CD4-positive, alpha-beta T cell treated with Interleukin-12 subunit alpha and Interleukin-12 subunit beta, for 1 hour (primary cell): ENCODE measurements around the gene RFX3.
A peak's percentile ranks its signal among the peaks of the same experiment; 100 is the strongest.

Experiments
- DNase-seq: peaks from one replicate; pipeline ENCODE4 v3.0.0-alpha.2; 2020

The RFX3 gene

DNA sequence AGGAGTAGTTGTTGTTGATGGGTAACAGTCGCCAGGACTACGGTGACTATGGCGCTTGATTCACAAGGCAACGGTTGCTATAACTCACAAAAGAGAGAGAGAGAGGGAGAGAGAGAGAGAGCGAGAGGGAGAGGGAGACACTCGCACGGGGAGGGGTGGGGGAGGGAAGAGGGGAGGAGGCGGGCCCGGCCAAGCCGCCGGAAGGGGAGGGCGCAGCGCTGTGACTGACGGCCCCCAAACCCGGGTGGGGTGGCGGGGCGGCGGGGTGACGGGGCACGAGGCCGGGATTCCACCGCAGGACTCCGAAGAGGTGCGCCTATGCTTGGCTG lies at the start of gene RFX3:
TSS of gene RFX3 (minus strand) at position 166 of the 329 bp plus-strand sequence. CDS start 130,413 bp downstream, outside the sequence.
- peak; percentile 95 for DNase-seq

DNA sequence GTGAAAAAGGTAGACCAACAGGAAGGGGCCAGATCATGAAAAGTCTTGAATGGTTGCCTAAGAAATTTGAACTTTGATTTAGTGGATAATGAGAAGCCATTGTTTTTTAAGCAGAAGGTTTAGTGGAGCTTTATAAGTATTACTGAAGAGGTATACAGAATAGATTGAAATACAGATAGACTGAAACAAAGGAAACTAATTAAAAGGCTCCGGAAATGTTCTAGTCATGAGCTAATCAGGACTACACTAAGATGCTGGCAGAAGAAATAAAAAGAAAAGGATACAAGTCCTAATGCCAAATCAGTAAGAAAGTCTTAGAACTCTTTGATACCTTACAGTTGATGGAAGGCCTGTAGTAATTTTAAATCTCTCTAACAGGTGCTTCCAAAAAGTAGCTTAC lies 45.7 kb upstream of the RFX3 start:
- DNase-seq: no peak

DNA sequence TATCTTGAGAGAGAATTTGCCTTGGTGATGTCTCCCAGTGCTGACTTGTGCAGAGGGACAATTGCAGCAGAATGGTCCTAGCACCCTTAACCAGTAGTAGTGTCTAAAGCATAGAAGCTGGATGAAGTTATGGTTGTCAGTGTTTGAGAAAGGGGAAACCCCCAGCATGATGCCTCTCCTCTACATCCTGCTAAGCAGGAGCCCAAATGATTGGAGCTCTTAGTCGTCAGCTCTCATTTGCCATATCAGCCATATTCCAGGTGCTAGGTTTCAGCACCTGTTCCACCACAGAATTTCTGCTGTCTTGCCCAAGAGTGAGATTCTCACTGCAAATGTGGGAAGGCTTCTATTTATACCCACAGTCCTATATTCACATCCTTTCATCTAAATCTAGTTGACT lies 43.7 kb upstream of the RFX3 start:
- DNase-seq: no peak

DNA sequence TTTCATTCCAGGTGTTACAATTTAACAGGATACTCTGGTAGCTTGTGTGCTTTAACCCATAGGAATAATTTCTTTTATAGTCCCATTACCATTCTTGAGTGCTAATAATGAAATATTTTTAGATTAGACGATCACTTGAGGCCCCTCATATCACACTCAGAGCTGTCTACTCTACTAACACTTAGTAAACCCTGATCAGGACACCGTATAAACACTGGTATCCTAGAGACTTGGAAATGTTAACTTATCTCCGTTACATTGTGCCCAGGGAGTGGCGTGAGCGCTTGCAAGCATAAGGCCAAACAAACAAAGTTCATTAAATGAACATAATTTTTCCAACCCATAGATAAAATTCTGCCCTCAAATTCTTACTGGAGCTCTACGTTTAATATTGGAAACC lies 42.2 kb upstream of the RFX3 start:
- DNase-seq: no peak

DNA sequence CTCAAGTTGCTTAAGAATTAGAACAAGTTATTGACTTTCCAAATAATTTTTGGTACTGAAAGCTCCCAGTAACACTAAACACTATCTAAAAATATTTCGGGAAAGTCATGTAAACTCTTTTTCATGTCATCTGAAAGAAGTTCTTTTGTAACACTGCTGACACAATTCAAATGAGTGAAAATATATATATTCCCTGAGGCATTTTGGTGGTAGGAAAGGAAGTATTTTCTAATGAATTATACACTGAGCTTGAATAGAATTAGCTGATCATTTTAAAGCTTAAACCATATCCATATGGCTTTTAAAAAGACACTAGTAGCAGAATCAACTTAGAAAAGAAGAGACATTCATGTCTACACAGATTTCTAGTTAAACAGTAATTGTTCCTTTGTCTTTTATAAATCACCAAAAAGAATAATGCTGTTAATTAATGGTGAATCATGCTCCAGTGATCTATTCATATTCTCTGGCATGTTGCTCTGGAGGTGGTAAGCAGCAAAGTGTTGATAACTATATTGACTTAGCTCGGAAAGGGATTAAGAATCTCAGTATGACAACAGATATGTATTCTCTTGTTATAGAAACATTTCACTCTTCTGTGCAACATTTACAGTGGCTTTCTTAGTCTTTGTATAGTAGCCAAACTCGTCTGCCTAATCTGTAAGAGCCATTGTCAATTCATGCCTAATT lies 27.4 kb upstream of the RFX3 start:
- DNase-seq: no peak

DNA sequence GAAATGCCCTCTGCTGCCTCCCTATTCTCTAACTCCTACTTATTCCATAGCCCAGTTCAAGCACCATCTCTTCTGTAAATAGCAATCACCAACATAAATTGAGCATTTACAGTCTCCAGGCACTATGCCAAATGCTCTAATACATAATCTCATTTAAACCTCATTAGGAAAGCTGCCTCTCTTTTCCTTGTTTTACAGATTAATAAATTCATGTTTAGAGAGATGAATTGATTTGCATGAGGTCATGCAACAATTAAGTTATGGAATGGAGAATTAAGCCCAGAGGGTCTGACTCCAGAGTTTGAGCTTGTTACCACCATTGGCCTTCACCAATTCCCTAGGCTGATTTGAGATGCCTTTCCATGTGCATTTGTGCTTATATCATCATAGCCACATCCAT lies 23.4 kb upstream of the RFX3 start:
- no peak for DNase-seq

DNA sequence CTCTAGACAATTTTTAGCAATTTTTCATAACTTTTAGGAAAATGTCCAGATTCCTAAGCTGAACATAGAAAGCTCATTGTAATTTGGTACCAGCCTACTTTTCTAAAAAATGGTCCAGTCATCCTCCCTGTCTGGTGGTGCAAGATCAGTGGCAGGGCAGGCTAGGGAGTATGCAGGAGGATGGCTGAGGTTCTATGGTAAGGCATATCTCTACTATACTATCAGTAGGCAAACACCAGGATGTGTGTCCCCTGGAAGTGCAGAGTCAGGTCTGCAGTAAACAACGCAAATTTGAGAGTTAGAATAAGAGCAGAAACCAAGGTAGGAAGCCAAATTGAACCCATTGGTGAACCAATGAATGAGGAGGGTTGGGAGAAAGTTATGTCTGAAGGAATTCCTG lies 22.8 kb upstream of the RFX3 start:
- no peak for DNase-seq

DNA sequence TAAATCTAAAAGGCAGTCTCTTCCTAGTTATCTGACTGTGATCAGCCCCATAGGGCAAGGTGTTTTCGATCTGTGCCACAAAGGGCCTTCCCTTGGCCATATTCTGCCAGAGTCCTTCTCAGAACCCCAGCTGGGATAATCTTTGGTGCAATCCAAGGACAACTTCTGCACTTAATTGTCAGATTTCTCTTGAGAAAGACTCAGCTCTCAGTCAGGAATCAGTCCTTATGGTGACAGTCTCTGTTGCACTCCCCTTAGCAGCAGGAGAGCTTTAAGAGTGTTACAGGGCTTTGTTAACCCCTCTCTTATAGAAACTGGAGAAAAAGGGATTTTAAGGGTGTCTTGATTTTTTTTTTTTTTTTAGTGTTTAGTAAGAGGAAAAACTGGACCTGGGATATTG lies 15.4 kb upstream of the RFX3 start:
- DNase-seq: no peak

DNA sequence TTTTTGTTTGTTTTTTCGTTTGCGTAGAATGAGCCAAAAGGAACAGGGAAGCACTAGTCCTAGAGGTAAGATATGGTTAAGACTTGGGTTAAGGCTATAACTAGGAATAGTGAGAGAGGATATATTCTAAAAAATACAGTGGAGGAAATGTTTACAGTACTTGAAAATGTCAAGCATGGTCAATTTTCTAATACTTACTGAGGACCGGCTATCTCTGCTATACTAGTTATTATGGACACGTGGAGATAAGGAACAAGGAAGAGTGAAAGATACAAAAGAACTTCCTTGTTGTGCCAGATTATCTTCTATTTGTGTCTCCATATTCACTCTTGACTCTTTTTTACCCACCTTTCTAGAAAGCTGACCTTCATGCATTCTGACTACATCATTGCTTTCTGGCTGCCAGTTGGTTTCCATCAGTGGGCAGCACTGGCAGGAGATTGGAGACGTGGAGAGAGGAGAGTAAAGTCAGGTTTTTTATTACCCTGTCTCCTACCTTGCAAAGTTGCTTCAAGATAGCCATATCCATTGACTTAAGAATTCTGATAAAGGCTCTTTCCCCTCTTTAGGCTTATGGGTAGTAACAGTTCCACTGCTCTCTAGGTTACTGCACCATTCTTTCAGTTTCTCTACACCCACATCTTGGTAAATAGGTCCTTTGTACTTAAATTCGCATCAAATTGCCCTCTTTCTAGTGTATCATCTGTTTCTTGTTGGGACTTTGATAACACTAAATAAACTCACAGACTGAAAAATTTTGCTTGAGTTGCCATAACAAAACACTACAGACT lies 9.0 kb upstream of the RFX3 start:
- no peak for DNase-seq

DNA sequence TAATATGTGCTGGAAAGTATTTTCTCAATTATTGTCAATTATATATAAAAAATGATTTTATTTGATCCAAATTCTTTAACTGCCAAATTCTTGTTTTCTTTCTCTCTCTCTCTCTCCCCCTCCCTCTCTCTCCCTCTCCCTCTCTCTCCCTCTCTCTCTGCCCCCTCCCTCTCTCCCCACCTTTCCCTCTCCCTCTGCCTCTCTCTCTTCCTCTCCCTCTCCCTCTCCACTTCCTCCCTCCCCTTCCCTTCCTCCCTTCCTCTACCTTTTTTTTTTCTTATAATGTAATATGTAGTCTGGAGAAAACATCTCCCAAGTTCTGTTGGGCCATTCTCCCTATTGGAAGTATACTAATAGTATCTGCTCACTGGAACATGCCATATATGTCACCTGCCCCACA lies 6.4 kb upstream of the RFX3 start:
- DNase-seq: no peak

DNA sequence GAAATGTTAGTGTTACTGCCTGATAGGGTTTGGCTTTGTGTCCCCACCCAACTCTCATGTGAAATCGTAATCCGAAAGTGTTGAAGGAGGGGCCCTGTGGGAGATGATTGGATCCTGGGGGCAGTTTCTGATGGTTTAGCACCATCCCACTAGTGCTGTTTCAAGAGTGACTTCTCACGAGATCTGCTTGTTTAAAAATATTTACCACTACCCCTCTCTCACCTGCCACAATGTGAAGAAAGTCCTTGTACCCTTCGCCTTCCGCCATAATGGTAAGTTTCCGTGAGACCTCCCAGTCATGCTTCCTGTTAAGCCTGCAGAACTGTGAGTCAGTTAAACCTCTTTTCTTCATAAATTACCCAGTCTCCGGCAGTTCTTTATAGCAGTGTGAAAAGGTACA lies 2.6 kb upstream of the RFX3 start:
- peak; percentile 78 for DNase-seq

DNA sequence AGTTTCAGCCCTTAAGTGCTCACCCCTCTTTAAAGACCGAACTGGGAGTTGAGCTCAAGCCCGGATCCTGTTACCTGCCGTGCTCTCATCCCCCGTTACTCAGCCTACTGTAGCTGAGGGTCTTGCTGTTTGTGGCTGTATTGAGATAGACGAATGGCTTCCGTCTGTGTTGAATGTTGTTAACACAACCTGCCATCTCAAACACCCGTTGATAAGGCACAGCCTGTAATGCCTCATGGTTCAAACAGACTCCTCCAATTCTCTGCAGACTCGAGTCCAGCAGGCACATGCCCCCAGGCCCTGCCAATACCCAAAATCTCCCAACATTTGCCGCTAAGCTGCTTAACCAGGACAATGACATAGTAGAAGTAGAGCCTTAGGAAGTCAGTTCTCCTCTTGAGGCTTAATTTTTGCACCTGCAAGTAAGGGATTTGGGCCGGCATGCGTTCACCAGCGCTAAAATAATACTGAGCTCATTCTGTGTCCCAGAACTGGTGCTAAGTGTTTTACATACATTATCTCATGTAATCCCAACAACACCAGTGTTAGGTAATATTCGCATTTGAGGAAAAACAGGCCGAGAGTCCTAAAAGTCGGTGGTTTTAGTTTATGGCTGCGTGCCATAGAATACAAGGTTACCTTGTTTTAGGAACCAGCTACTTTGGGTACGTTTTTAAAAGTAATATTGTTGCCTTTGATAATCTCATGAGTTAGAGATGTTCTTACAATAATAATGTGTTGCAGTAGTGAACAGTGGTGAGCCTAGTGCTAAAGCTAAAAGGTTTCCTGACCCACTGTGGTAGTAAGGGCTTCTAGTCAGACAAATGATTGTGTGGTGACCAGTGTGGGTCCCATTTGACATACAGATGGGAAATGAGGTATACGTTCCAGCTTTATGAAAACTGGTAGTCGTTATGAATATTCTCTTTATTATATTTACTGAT lies 1.5 kb upstream of the RFX3 start:
- DNase-seq: peak; percentile 45

DNA sequence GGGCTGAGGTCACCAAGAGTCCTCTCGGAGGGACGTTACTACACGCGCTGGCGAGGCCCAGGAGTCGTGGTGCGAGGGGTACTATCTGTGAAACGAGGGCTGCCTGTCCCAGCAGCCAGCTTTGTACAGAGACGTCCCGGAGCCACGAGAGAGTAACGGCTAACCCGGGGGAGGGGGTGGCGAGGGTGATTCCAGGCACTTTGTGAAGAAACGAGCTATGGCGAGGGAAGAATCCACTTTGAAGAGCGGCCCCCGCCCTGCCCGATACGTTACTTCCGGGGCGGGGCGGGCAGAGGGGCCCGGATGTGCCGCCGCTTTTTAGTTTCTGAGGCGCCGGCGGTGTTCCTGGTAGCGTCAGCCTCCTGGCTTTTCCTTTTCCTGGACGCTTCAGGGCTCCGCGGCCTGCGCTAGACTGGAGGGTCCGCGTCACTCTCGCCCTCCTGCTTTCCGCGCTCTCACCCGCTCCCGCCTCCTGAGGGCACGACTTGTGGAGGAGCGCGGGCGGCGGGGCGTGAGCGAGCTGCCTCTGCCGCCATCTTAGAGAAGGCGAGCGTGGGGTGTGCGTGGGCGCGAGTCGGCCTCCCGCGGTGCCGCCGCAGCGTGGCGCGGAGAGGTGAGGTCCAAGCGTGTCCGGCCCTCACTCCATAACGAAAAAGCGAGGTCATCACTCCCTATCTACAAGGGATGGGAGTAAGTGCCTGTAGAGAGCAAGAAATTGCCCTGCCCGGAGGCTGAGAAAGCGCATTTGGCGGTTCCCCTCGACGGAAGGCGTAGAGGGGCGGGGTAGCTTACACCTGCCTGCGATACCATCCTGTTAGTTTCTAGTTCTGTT lies 580 bp upstream of the RFX3 start:
- DNase-seq: peak; percentile 92

DNA sequence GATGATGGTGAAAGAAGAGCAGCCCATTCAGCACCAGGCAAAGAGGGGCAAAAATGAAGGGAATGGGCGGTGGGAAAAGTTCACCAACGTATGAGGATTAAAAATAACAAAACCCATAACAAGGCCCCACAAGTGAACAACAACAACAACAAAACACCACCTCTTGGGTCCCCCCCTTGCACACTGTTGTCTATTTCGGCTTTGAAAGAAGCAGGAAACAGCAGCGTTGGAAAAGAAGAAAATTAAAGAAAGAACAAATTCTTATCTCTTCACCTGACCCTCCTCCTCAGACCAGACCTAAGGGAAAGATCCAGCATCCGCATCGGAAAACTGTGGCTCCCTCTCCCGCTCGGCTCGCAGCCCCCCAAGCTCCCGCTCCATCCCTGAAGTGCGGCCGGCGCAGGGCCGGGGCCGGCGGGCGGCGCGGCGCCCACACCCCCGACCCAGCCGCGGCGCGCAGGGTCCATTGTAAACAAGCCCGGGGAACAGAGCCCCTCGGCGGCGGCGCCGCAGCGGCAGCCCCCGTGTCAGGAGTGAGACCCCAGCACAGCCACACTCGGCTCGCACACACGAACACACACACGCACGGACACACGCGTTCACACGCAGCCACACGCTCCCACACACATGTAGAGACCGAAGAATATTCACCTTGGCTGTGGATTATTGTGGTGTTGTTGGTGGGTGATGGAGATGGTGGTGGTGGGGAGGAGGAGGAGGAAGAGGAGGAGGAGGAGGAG lies 535 bp downstream of the RFX3 start:
- DNase-seq: no peak

DNA sequence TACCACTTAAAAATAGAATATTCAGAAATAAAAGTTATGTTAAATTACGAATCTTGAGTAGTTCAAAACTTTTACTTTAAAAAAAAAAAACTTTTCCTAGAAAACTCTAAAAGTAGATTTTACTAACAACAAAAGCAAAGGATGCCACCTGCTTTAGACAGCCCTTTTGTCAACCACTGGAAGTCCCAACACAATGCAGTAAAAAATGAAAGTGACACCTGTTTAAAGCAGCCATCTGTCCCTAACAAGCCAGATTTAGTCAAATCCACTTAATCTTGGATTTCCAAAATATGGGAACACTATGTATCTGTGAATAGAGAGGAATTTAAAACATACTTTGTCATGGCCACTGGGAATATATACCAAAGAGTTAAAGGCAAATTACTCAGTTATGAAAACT lies 3.8 kb downstream of the RFX3 start:
- DNase-seq: peak; percentile 23

DNA sequence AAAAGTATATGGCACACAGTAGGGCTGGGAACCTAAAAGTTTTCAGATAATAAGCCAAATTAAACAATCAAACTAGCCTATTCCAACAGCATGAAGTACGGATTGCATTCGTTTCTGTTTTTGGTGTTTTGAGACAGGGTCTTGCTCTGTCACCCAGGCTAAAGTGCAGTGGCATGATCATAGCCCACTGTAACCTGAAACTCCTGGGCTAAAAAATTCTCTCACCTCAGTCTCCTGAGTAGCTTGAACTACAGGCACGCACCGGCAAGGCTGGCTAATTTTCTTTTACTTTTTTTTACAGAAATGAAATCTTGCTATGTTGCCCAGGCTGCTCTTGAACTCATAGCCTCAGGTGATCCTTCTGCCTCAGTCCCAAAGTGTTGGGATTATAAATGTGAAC lies 5.2 kb downstream of the RFX3 start:
- no peak for DNase-seq

DNA sequence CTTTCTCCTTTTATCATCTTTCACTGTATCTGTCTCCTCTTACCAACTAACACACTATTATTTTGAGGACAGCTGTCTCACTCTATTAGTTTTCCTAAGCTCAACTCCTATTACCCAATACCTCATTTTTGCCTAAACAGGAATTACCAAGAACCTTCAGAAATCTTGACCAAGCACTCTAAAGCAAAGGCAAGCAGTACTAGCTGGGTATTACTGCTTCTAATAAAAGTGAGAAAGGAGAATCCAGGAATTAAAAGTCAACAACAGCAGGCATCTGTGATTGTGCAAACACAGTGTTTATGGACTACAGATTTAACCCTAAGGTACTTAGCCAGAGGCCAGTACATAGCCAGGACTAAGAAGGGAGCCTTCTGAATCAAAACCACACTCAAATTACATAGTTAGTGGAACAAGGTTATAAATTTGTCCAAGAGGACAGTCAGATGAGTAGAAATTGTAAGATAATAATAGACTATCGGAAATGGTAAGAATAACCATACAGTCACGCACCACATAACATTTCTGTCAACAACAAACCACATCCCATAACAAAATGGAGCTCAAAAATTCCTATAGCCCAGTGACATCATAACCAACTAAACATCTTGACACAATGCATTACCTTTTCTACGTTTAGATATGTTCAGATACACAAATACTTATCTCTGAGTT lies 8.3 kb downstream of the RFX3 start:
- no peak for DNase-seq

DNA sequence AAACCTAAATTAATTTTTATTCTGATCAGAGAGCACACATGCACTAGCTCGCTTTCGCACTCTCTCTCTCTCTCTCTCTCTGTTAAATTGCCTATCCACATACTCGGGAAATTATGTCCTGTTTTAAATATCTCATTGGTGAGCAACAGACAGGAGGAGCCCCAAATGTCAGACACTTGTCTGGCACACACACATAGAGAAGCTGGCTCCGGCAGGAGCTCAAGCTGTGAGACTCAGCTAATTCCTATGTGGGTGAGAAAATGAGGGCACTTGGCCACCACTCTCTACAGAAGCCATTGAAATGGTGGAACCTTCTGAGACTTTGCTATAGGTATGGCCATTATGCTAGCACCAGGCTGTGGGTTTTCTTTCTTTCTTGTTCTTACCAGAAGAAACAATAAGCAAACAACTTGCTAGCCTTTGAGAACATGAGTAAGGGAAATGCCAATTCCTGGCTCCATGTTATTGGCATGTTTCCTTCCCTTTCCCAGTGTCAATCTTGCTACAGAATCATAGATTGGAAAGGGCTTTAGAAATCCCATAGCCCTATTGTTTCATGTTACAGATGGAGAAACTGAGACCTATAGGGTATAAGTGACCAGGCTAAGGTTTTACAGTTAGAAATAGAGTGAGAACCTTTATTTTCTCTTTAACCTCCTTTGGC lies 9.0 kb downstream of the RFX3 start:
- DNase-seq: no peak

DNA sequence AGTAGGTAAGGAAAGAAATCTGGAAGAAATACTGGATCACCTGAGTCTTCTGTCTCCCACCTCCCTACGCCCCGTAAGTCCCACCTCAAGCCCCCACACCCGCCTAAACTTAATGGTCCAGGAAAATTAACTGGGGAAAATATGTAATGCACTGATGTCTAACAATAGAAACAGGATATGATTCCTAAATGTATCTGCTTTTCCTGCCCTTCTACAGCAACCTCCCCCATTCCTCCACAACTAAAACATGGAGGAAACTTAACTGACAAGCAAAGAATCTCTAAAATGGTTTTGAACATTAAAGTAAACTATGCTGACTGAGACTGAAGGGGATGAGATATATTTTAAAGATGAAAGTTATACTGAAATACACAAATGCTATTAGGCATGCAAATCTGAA lies 10.4 kb downstream of the RFX3 start:
- DNase-seq: no peak

DNA sequence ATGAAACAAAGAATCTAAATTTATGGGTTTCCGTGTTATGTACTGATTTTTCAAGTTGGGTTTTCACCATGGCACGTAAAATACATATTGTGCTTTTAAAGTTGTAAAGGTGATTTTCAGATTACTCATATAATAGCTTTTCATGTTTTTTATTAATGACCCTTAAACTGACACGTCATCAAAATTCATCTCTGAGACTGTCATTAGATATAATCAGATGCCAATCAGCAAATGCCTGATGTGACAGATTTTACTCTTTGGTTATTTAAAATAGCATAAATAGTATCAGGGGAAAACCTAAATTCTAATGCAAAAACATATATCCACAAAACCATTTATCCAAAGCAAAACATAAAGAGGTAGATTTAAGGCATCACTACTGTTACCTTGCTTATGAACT lies 11.0 kb downstream of the RFX3 start:
- no peak for DNase-seq
